IMR-90 (cell line): ENCODE measurements around the gene KCNMA1. TPM values are rescaled to one million over a fixed set of nuclear protein-coding genes. Genes with fewer than 3 reads are reported as not detected.

Experiments used
- ATAC-seq: fragments of 200-7000 bp; cut with Tn5 transposase; 2 replicates; pipeline ENCODE4 v1.9.1; 2020; ENCODE audit warnings: low read depth, mild to moderate bottlenecking, moderate library complexity
- BruUV-seq: library from RNA; stranded (reverse); fragments of 400-500 nt; replicated peaks from 2 replicates; lab custom pipeline; 2021; lab: Mats Ljungman, UMichigan
- CTCF ChIA-PET: fragments of 300-600 bp; formaldehyde crosslinking; extraction: SDS; loops from one replicate; lab custom pipeline; 2021; ENCODE audit warnings: antibody characterized with exemption; lab: Yijun Ruan, JAX
- POLR2A ChIA-PET: fragments of 300-600 bp; sonication (Branson Sonifier 250); formaldehyde crosslinking; loops from one replicate; lab custom pipeline; 2022; ENCODE audit warnings: antibody characterized with exemption; ENCODE audit not compliant: unreplicated experiment; lab: Charles Lee
- DNase-seq: peaks from one replicate; pipeline ENCODE4 v3.0.0; 2013
- H2AFZ ChIP-seq: replicated peaks from 2 replicates; pipeline ENCODE3; 2013; ENCODE audit warnings: low read length, mild to moderate bottlenecking; ENCODE audit not compliant: poor library complexity
- H2AK5ac ChIP-seq: 2 replicates; pipeline ENCODE4 v1.6.1; 2013; ENCODE audit warnings: low read depth, low read length, inconsistent platforms
- H2AK9ac ChIP-seq: replicated peaks from 2 replicates; pipeline ENCODE3; 2013; ENCODE audit warnings: mild to moderate bottlenecking, low read depth, low read length, moderate library complexity; ENCODE audit not compliant: poor library complexity
- H2BK120ac ChIP-seq: 2 replicates; pipeline ENCODE4 v1.6.1; 2013; ENCODE audit warnings: low read depth, low read length, inconsistent platforms
- H2BK15ac ChIP-seq: 3 replicates; pipeline ENCODE4 v1.6.1; 2013; ENCODE audit warnings: low read depth, low read length, inconsistent platforms
- H2BK20ac ChIP-seq: 2 replicates; pipeline ENCODE4 v1.6.1; 2013; ENCODE audit warnings: low read depth, mild to moderate bottlenecking, inconsistent platforms, low read length, moderate library complexity
- H2BK5ac ChIP-seq: 2 replicates; pipeline ENCODE4 v1.6.1; 2013; ENCODE audit warnings: mild to moderate bottlenecking, low read depth, low read length, inconsistent platforms; ENCODE audit not compliant: poor library complexity, severe bottlenecking
- H3K14ac ChIP-seq: replicated peaks from 2 replicates; pipeline ENCODE4 v1.6.1; 2013; ENCODE audit warnings: low read depth, low read length, inconsistent platforms
- H3K18ac ChIP-seq: 2 replicates; pipeline ENCODE4 v1.6.1; 2013; ENCODE audit warnings: low read depth, low read length, control low read depth
- H3K23ac ChIP-seq: 2 replicates; pipeline ENCODE4 v1.6.1; 2013; ENCODE audit warnings: low read depth, low read length, inconsistent platforms
- H3K27ac ChIP-seq: 2 replicates; pipeline ENCODE4 v1.5.1; 2013; ENCODE audit warnings: mild to moderate bottlenecking, control low read depth, low read length; ENCODE audit not compliant: insufficient read depth
- H3K27me3 ChIP-seq: 2 replicates; pipeline ENCODE4 v1.6.1; 2013; ENCODE audit warnings: low read length; ENCODE audit not compliant: control insufficient read depth, insufficient read depth
- H3K36me3 ChIP-seq: 2 replicates; pipeline ENCODE4 v1.6.1; 2013; ENCODE audit warnings: low read length, mixed read lengths; ENCODE audit not compliant: control insufficient read depth, insufficient read depth
- H3K4ac ChIP-seq: 2 replicates; pipeline ENCODE4 v1.6.1; 2013; ENCODE audit warnings: low read depth, low read length, inconsistent platforms
- H3K4me1 ChIP-seq: 2 replicates; pipeline ENCODE4 v1.6.1; 2013; ENCODE audit warnings: low read length, mixed read lengths; ENCODE audit not compliant: control insufficient read depth, insufficient read depth
- H3K4me2 ChIP-seq: 2 replicates; pipeline ENCODE4 v1.6.1; 2013; ENCODE audit warnings: low read depth, mild to moderate bottlenecking, control low read depth, low read length, moderate library complexity
- H3K4me3 ChIP-seq: 2 replicates; pipeline ENCODE4 v1.5.1; 2013; ENCODE audit warnings: low read depth, mild to moderate bottlenecking, control low read depth, low read length, moderate library complexity; ENCODE audit not compliant: insufficient read depth
- H3K56ac ChIP-seq: 2 replicates; pipeline ENCODE4 v1.6.1; 2013; ENCODE audit warnings: low read length, inconsistent platforms; ENCODE audit not compliant: insufficient read depth; ENCODE audit errors: extremely low read depth
- H3K79me1 ChIP-seq, 2 experiments: 2 replicates each; pipeline ENCODE4 v1.6.1; 2013; ENCODE audit warnings: low read length in 2 of 2, inconsistent platforms in 1 of 2, low read depth in 1 of 2
- H3K9ac ChIP-seq: 2 replicates; pipeline ENCODE4 v1.6.1; 2013; ENCODE audit warnings: low read depth, low read length, control low read depth
- H3K9me1 ChIP-seq: 2 replicates; pipeline ENCODE4 v1.6.1; 2013; ENCODE audit warnings: low read length, inconsistent platforms; ENCODE audit not compliant: insufficient read depth
- H3K9me3 ChIP-seq: 2 replicates; pipeline ENCODE4 v1.6.1; 2013; ENCODE audit warnings: low read length; ENCODE audit not compliant: control insufficient read depth, insufficient read depth
- H4K20me1 ChIP-seq: 2 replicates; pipeline ENCODE4 v1.6.1; 2013; ENCODE audit warnings: low read length, inconsistent platforms; ENCODE audit not compliant: insufficient read depth
- H4K5ac ChIP-seq: 2 replicates; pipeline ENCODE4 v1.6.1; 2013; ENCODE audit warnings: mild to moderate bottlenecking, low read depth, low read length, control low read depth
- H4K8ac ChIP-seq, 2 experiments: 2 replicates each; pipeline ENCODE4 v1.6.1; 2013; ENCODE audit warnings: low read depth in 2 of 2, low read length in 2 of 2, control low read depth in 1 of 2, inconsistent platforms in 1 of 2
- H4K91ac ChIP-seq: 2 replicates; pipeline ENCODE4 v1.6.1; 2013; ENCODE audit warnings: low read depth, low read length, inconsistent platforms; ENCODE audit not compliant: insufficient read depth
- CHD1 ChIP-seq: IDR thresholded peaks from 2 replicates; pipeline ENCODE4 v1.6.1; 2012; ENCODE audit warnings: low read depth, low read length, improper control_type of control experiment
- FOS ChIP-seq: fragments of 150-350 bp; IDR thresholded peaks from 2 replicates; pipeline ENCODE4 v1.6.1; 2016; ENCODE audit warnings: low read depth, low read length
- MXI1 ChIP-seq: IDR thresholded peaks from 2 replicates; pipeline ENCODE4 v1.6.1; 2012; ENCODE audit warnings: low read depth, mild to moderate bottlenecking, low read length, moderate library complexity, borderline replicate concordance
- SMC3 ChIP-seq: fragments of 150-350 bp; IDR thresholded peaks from 2 replicates; pipeline ENCODE4 v1.6.1; 2016; ENCODE audit warnings: low read depth, mild to moderate bottlenecking, antibody characterized with exemption, low read length, moderate library complexity
- WGBS, 2 experiments: methylation state at CpG; one replicate each; pipeline versions ENCODE4 v1.1.5 to v1.1.7; 2013; ENCODE audit warnings: missing lambda C conversion rate in 2 of 2; ENCODE audit not compliant: insufficient read length in 1 of 2; ENCODE audit errors: extremely low coverage in 2 of 2; 5-methylcytosine and 5-hydroxymethylcytosine counted together
- dilution Hi-C: fragments of 300-500 bp; cut with HindIII; formaldehyde crosslinking; loops from one replicate; pipeline ENCODE4 v1.14.3; 2018; ENCODE audit warnings: low sequenced_read_pairs; ENCODE audit not compliant: unreplicated experiment
- in situ Hi-C: fragments of 300-500 bp; cut with MboI; formaldehyde crosslinking; loops from 3 replicates; pipeline ENCODE4 v1.14.3; 2019; ENCODE audit warnings: low sequenced_read_pairs, inconsistent platforms, mixed read lengths
- intact Hi-C: fragments of 100-400 bp; cut with micrococcal nuclease; formaldehyde crosslinking; loops from 2 replicates; pipeline ENCODE4 v1.10.0; 2022
- polyA plus RNA-seq, 3 experiments: library from polyadenylated mRNA; depleted of rRNA; stranded (reverse); fragments of >200 nt; gene quantifications; 2 replicates each; pipeline ENCODE4 v1.2.3, GENCODE V29; 2012; ENCODE audit warnings: low replicate concordance in 1 of 3
- total RNA-seq: library from RNA; depleted of rRNA; stranded (reverse); fragments of >200 nt; gene quantifications from 2 replicates; pipeline ENCODE4 v1.2.3, GENCODE V29; 2012
- TF ChIP-seq, protein P1 (sequence below): fragments of 150-350 bp; IDR thresholded peaks from 2 replicates; pipeline ENCODE4 v1.6.1; 2017; ENCODE audit warnings: mild to moderate bottlenecking, antibody characterized with exemption, low read length, low read depth

The KCNMA1 gene
- total and polyA plus RNA-seq, 2 of the 4 experiments (the other 2 are of a cell fraction): 25.6 to 29.6 TPM

GRCh38 chr10:77552252-77552651 is 85.4 kb downstream of the KCNMA1 start:
- Histone ChIP-seq H3K23ac (no peak overlapping the region), H3K27me3 (no peaks in the 10 kb centered on the region), H2BK120ac (no peak overlapping the region), H3K9me3 (no peaks in the 10 kb centered on the region), H3K4me3 (no peak overlapping the region), H2BK20ac (no peak overlapping the region), H3K14ac (no peak overlapping the region), H3K4me1 (peaks cover 5% of the 10 kb centered on the region; the same call in 1 of the 2 replicates), H3K9me1 (peaks cover 7% of the 10 kb centered on the region; the same call in 1 of the 2 replicates), H4K8ac (no peak overlapping the region), H2BK5ac (no peak overlapping the region), H3K4ac (no peak overlapping the region), H3K27ac (no peak overlapping the region), H2BK15ac (no peak overlapping the region), H3K9ac (no peak overlapping the region), H3K36me3 (no peaks in the 10 kb centered on the region), H4K5ac (no peak overlapping the region), H4K91ac (no peak overlapping the region), H3K79me1 (no peaks in the 10 kb centered on the region), H2AK5ac (no peak overlapping the region), H4K20me1 (no peaks in the 10 kb centered on the region), H3K4me2 (no peak overlapping the region), H3K56ac (no peak overlapping the region), H2AFZ (no peak overlapping the region), H3K18ac (no peak overlapping the region), H2AK9ac (no peak overlapping the region)
- TF ChIP-seq MXI1 (no peak), FOS (no peak), SMC3 (no peak), CHD1 (no peak)
- TF ChIP-seq, protein P1, sequence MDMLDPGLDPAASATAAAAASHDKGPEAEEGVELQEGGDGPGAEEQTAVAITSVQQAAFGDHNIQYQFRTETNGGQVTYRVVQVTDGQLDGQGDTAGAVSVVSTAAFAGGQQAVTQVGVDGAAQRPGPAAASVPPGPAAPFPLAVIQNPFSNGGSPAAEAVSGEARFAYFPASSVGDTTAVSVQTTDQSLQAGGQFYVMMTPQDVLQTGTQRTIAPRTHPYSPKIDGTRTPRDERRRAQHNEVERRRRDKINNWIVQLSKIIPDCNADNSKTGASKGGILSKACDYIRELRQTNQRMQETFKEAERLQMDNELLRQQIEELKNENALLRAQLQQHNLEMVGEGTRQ: no peak
- in situ Hi-C loops (no loop called here), intact Hi-C loops (no loop called here), dilution Hi-C loops (no loop called here)
- ChIA-PET CTCF (no interaction called here), POLR2A (no interaction called here)
- WGBS, 2 experiments: no CpG with 5 or more reads among the region's 1 CpG
- DNase-seq (no peak), ATAC-seq (no peak)
- BruUV-seq: no TSS peak
